HepG2 (cell line): Measurements from ENCODE around the gene NOCT. TPM values are rescaled to one million over a fixed set of nuclear protein-coding genes. Genes with fewer than 3 reads are reported as not detected.

Source experiments
- AFF4 ChIP-seq: sonication (generic); formaldehyde crosslinking; IDR thresholded peaks from 2 replicates; pipeline ENCODE4 v1.4.0; 2020; ENCODE audit warnings: missing genetic modification reagents
- CAMTA2 ChIP-seq: sonication (generic); formaldehyde crosslinking; IDR thresholded peaks from 2 replicates; pipeline ENCODE4 v1.4.0; 2020; ENCODE audit warnings: mild to moderate bottlenecking, missing genetic modification reagents, borderline replicate concordance
- DNMT3B ChIP-seq: conservative IDR thresholded peaks from 2 replicates; pipeline ENCODE4 v1.6.1; 2016; ENCODE audit warnings: missing biosample characterization, control low read depth
- ELF3 ChIP-seq: IDR thresholded peaks from 2 replicates; pipeline ENCODE4 v1.6.1; 2016; ENCODE audit warnings: missing genetic modification reagents, missing compliant biosample characterization
- JARID2 ChIP-seq: sonication (generic); formaldehyde crosslinking; IDR thresholded peaks from 2 replicates; pipeline ENCODE4 v1.8.1; 2023; ENCODE audit warnings: missing genetic modification reagents, inconsistent platforms; ENCODE audit not compliant: insufficient replicate concordance
- MED13 ChIP-seq: sonication (generic); formaldehyde crosslinking; IDR thresholded peaks from 2 replicates; pipeline ENCODE4 v1.5.0; 2020; ENCODE audit warnings: missing genetic modification reagents
- MXI1 ChIP-seq: IDR thresholded peaks from 3 replicates; pipeline ENCODE4 v1.6.1; 2012; ENCODE audit warnings: low read depth, low read length, inconsistent platforms, borderline replicate concordance
- PHF20 ChIP-seq: sonication (generic); formaldehyde crosslinking; IDR thresholded peaks from 2 replicates; pipeline ENCODE4 v1.5.0; 2020; ENCODE audit warnings: mild to moderate bottlenecking, missing genetic modification reagents
- PLSCR1 ChIP-seq: sonication (generic); formaldehyde crosslinking; IDR thresholded peaks from 2 replicates; pipeline ENCODE4 v1.5.0; 2020; ENCODE audit warnings: missing genetic modification reagents, mild to moderate bottlenecking, borderline replicate concordance
- RAD21 ChIP-seq: fragments of 450-650 bp; formaldehyde crosslinking; IDR thresholded peaks from 2 replicates; pipeline ENCODE4 v1.5.0; 2020; ENCODE audit warnings: mild to moderate bottlenecking
- TARDBP ChIP-seq: sonication (generic); formaldehyde crosslinking; IDR thresholded peaks from 2 replicates; pipeline ENCODE4 v1.8.0; 2022; ENCODE audit warnings: mild to moderate bottlenecking, missing genetic modification reagents
- THAP9 ChIP-seq: sonication (generic); formaldehyde crosslinking; IDR thresholded peaks from 2 replicates; pipeline ENCODE4; 2020; ENCODE audit warnings: missing genetic modification reagents, mild to moderate bottlenecking, borderline replicate concordance
- ZNF138 ChIP-seq: sonication (generic); formaldehyde crosslinking; IDR thresholded peaks from 2 replicates; pipeline ENCODE4 v1.5.0; 2020; ENCODE audit warnings: mild to moderate bottlenecking, low read depth, missing genetic modification reagents
- ZNF280D ChIP-seq: sonication (generic); formaldehyde crosslinking; IDR thresholded peaks from 2 replicates; pipeline ENCODE4 v1.5.1; 2020; ENCODE audit warnings: mild to moderate bottlenecking, missing genetic modification reagents
- ZNF317 ChIP-seq: sonication (generic); formaldehyde crosslinking; IDR thresholded peaks from 2 replicates; pipeline ENCODE4 v1.5.0; 2020; ENCODE audit warnings: mild to moderate bottlenecking, missing genetic modification reagents
- ZNF343 ChIP-seq: sonication (generic); formaldehyde crosslinking; IDR thresholded peaks from 2 replicates; pipeline ENCODE4 v1.4.0; 2020; ENCODE audit warnings: mild to moderate bottlenecking, missing genetic modification reagents
- ZNF607 ChIP-seq: sonication (generic); formaldehyde crosslinking; IDR thresholded peaks from 2 replicates; pipeline ENCODE4 v1.5.1; 2020; ENCODE audit warnings: missing genetic modification reagents, mild to moderate bottlenecking, borderline replicate concordance
- ZNF616 ChIP-seq: sonication (generic); formaldehyde crosslinking; IDR thresholded peaks from 2 replicates; pipeline ENCODE4 v1.5.0; 2020; ENCODE audit warnings: low read depth, mild to moderate bottlenecking, missing genetic modification reagents
- polyA plus RNA-seq, 8 experiments: library from polyadenylated mRNA; depleted of rRNA in 3 of 8; stranded (reverse) in 7 of 8; unstranded in 1 of 8; fragments of >200 nt; fragmentation: Illumina TruSeq in 4 of 8; extraction: Trizol in 4 of 8; gene quantifications; 2 replicates each; pipeline versions ENCODE4 v1.2.1 to v1.2.3, GENCODE V29; 2011 to 2016; ENCODE audit warnings: low read depth in 4 of 8, missing spikeins in 1 of 8, mixed read lengths in 1 of 8; ENCODE audit not compliant: insufficient read depth in 1 of 8
- total RNA-seq, 5 experiments: library from RNA; depleted of rRNA; stranded (reverse); fragments of >200 nt; fragmentation: Illumina TruSeq; extraction: Trizol; gene quantifications; 2 replicates each; pipeline ENCODE4 v1.2.3, GENCODE V29; 2016; ENCODE audit warnings: low read depth in 1 of 5

The NOCT gene
- total and polyA plus RNA-seq, 2 of the 13 experiments (the other 11 are each of a cell fraction or from before 2014, with no cell fraction given), result 3.6 to 13.1 TPM

- TF ChIP-seq AFF4 (CRISPR knock-in tag) (no peak), ZNF607 (peak; percentile 42; the same call in 1 of the 2 replicates), TARDBP (peak; percentile 95), RAD21 (CRISPR knock-in tag) (peak; percentile 22; the same call in 1 of the 2 replicates), THAP9 (CRISPR knock-in tag) (peak; percentile 89; the same call in 1 of the 2 replicates), ZNF317 (no peak), ZNF280D (peak; percentile 76), MED13 (CRISPR knock-in tag) (no peak; the same call in 1 of the 2 replicates), ZNF616 (CRISPR knock-in tag) (0 out of 2 replicates have a peak, but pooled peaks have one; percentile 65), CAMTA2 (CRISPR knock-in tag) (no peak), MXI1 (peak; percentile 72; the same call in 1 of the 3 replicates), ELF3 (CRISPR knock-in tag) (peak; percentile 69; the same call in 1 of the 2 replicates), PHF20 (CRISPR knock-in tag) (peak; percentile 72), ZNF138 (CRISPR knock-in tag) (peak; percentile 37; the same call in 1 of the 2 replicates), ZNF343 (CRISPR knock-in tag) (no peak), PLSCR1 (no peak), DNMT3B (CRISPR knock-in tag) (0 out of 2 replicates have a peak, but pooled peaks have one; percentile 18), JARID2 (CRISPR knock-in tag) (no peak)
Measured at GRCh38 chr4:139083956-139084803, 68.6 kb downstream of the NOCT start (continued).
